Right atrium auricular region (tissue), 2 donors: Measurements from ENCODE around the gene SCYGR1. TPM values are rescaled to one million over a fixed set of nuclear protein-coding genes. Genes with fewer than 3 reads are reported as not detected.

Source experiments
- DNase-seq: peaks from one replicate; pipeline ENCODE4 v3.0.0-alpha.2; 2019; ENCODE audit warnings: low spot score
- H3K27ac ChIP-seq, 2 donors: fragments of 200-600 bp; sonication (generic); 1 replicate in 1 of 2; 2 replicates in 1 of 2; pipeline ENCODE4 v1.5.1; 2016 to 2019
- H3K27me3 ChIP-seq, 2 donors: fragments of 200-600 bp; sonication (generic); one replicate each; pipeline versions ENCODE4 v1.5.1 to v1.6.0; 2017 to 2019
- H3K36me3 ChIP-seq: fragments of 200-600 bp; sonication (generic); one replicate; pipeline ENCODE4 v1.5.1; 2016
- H3K4me1 ChIP-seq, 2 donors: fragments of 200-600 bp; sonication (generic); one replicate each; pipeline versions ENCODE4 v1.5.1 to v1.6.0; 2017 to 2019
- H3K4me3 ChIP-seq, 2 donors: fragments of 200-600 bp; sonication (generic); 1 replicate in 1 of 2; 2 replicates in 1 of 2; pipeline ENCODE4 v1.5.1; 2017 to 2019; ENCODE audit warnings: mild to moderate bottlenecking in 1 of 2, moderate library complexity in 1 of 2
- H3K9me3 ChIP-seq, 2 donors: fragments of 200-600 bp; sonication (generic); one replicate each; pipeline ENCODE4 v1.5.1; 2019
- total RNA-seq, 2 donors: library from RNA; depleted of rRNA; stranded (reverse); fragments of >200 nt; gene quantifications; one replicate each; pipeline ENCODE4 v1.1.0, GENCODE V29; 2016
- TF ChIP-seq, protein P1 (sequence below), 2 donors: fragments of 200-600 bp; sonication (generic); IDR thresholded peaks; one replicate each; pipeline ENCODE4 v1.5.1; 2019; ENCODE audit warnings: antibody characterized with exemption in 2 of 2

Gene SCYGR1
- total RNA-seq, 2 donors from 2014 or later, result not detected

DNA sequence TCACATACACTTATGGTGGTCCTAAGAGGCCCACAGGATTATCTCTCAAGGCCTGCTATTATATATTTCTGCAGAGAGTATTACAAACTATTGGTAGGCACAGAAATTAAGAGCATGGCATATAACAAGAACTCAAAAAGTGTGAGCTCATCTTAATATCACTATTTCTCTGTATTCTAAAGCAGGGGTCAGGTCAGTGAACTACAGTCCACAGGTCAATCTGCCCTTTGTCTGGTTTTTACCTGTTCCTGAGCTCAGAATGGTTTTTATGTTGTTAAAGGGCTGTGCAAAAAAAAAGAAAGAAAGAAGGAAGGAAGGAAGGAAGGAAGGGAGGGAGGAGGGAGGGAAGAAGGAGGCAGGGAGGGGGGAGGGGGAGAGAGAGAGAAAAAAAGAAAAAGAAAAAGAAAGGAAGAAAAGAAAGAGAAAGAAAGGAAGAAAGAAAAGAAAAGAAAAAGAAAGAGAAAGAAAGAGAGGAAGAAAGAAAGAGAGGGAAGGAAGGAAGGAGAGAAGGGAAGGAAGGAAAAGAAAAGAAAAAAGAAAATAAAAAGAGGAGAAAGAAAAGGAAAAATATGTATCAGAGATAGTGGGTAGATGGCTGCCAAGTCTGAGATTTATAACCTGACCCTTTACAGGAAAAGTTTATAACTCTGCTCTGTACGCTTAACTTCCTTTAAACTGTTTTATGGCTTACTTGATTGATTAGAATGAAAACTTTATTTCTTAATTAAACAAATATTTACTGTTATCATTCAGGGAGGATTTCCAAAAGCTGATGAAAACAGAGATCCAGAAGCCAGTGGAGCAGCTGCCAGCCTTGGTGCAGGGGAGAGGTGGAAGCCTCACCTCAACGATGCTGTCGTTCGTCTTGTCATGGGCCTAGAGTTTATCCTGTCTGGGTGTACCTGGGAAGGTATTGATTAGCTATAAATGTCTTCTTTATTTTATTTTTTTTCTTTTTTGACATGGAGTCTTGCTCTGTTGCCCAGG lies 11.2 kb upstream of the SCYGR1 start:
- no peaks in the 10 kb centered on the region for H3K36me3 ChIP-seq
- no peak for DNase-seq
- TF ChIP-seq, protein P1, sequence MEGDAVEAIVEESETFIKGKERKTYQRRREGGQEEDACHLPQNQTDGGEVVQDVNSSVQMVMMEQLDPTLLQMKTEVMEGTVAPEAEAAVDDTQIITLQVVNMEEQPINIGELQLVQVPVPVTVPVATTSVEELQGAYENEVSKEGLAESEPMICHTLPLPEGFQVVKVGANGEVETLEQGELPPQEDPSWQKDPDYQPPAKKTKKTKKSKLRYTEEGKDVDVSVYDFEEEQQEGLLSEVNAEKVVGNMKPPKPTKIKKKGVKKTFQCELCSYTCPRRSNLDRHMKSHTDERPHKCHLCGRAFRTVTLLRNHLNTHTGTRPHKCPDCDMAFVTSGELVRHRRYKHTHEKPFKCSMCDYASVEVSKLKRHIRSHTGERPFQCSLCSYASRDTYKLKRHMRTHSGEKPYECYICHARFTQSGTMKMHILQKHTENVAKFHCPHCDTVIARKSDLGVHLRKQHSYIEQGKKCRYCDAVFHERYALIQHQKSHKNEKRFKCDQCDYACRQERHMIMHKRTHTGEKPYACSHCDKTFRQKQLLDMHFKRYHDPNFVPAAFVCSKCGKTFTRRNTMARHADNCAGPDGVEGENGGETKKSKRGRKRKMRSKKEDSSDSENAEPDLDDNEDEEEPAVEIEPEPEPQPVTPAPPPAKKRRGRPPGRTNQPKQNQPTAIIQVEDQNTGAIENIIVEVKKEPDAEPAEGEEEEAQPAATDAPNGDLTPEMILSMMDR (IDR thresholded peaks at IDR 0.05), result no peak
- no peaks in the 10 kb centered on the region for H3K4me1 ChIP-seq
- no peaks in the 10 kb centered on the region for H3K27me3 ChIP-seq
- no peaks in the 10 kb centered on the region for H3K9me3 ChIP-seq
- no peak overlapping the region for H3K27ac ChIP-seq
- no peak overlapping the region for H3K4me3 ChIP-seq

DNA sequence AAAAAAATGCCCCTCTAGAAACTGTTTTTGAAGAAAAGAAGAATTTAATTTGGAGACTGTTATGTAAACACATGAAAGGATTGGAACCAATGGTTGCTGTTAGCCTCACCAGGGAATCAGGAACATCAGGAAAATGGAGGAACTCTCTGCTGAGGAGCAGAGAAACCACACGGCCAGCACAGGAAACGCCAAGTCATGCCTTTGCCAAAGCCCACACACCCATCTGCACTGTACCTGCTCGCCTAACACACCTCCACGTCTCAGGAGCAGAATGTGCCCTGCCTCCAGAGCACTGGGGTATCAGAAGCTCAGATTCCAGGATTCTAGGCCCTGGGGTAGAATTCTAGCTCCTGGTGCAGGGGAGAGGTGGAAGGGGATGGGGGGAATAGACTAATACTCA lies 9.8 kb upstream of the SCYGR1 start:
- DNase-seq, result no peak
- no peak overlapping the region for H3K4me3 ChIP-seq
- TF ChIP-seq, protein P1 (IDR thresholded peaks at IDR 0.05), result no peak
- H3K36me3 ChIP-seq, result no peaks in the 10 kb centered on the region
- H3K9me3 ChIP-seq, result no peaks in the 10 kb centered on the region
- no peaks in the 10 kb centered on the region for H3K4me1 ChIP-seq
- H3K27ac ChIP-seq, result no peak overlapping the region
- no peaks in the 10 kb centered on the region for H3K27me3 ChIP-seq

DNA sequence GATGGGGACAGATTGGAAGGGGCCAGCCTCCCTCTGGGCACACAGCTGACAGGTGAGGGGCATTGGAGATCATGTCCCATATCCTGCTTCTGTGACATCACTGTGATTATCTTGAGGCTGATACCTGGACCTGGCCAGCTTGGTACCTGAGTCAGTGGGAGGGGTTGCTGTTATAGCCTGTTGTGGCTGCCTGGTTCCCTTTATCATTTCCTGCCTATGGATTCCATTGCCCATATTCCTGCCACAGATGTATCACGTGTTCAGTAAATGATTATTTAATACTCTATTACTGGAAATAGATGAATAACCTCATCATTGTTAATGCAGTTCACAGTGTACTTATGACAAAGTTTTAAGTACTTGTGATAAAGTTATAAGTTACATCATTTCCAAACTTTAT lies 7.8 kb upstream of the SCYGR1 start:
- H3K9me3 ChIP-seq, result no peaks in the 10 kb centered on the region
- H3K27ac ChIP-seq, result no peak overlapping the region
- no peaks in the 10 kb centered on the region for H3K4me1 ChIP-seq
- no peaks in the 10 kb centered on the region for H3K36me3 ChIP-seq
- H3K4me3 ChIP-seq, result no peak overlapping the region
- TF ChIP-seq, protein P1 (IDR thresholded peaks at IDR 0.05), result no peak
- H3K27me3 ChIP-seq, result no peaks in the 10 kb centered on the region
- no peak for DNase-seq

DNA sequence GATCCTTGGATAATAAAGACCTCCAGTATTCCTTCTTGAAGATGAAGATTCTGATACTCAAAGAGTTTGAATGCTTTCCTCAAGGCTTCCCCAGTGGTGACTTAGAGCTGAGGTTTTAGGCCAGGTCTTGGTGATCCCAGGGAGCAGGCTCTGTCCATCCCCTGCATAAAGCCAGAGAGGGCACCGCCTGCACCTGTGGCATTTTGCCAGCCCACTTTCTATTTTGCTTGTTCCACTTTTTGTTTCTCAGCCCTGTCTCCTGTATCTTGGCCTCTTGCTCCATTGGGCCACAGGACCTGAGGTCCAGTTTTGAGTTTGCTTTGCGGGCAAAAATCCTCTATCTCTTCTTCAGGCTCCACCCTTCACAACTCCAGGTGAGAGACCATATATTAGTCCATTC lies 6.7 kb upstream of the SCYGR1 start:
- no peaks in the 10 kb centered on the region for H3K9me3 ChIP-seq
- H3K27ac ChIP-seq, result no peak overlapping the region
- DNase-seq, result peak; percentile 16
- H3K36me3 ChIP-seq, result no peaks in the 10 kb centered on the region
- no peaks in the 10 kb centered on the region for H3K4me1 ChIP-seq
- TF ChIP-seq, protein P1 (IDR thresholded peaks at IDR 0.05), result no peak
- H3K4me3 ChIP-seq, result no peak overlapping the region
- no peaks in the 10 kb centered on the region for H3K27me3 ChIP-seq

DNA sequence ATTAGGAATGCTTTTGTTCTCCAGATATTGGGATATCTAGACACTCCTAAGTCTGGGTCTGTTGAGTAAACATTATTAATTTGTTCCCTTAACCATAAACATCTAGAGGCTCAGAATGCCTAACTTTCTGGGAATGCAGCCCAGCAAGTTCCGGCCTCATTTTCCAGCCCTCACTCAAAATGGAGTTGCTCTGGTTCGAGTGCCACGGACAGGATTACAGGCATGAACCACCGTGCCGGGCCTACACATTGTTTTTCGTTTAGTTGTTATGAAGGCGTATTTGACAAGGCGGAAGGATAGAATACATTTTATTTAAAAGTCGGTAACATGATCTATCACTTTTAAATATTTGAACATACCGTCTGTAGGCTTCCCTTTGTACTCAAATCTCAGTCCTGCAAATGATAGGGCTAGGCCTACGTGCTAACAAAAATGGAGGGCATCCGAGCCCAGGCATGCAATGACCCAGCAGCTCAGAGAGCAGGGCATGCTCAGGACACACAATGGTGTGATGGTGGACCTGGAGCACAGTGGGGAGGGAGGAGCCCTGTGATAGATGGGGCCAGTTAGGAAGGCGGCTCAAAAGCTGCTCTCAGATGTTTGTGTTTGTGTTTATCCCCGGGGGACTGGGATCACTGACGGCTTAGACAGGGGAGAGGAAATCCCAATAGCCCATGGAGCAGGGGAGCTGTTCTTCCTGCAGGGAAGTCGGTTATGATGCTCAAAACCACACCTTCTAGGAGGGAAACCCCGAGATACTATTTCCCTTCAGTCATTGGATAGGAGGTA lies 2.9 kb upstream of the SCYGR1 start:
- TF ChIP-seq, protein P1 (IDR thresholded peaks at IDR 0.05), result no peak
- Histone ChIP-seq H3K27me3 (no peaks in the 10 kb centered on the region), H3K4me1 (no peaks in the 10 kb centered on the region), H3K4me3 (no peak overlapping the region), H3K27ac (no peak overlapping the region), H3K36me3 (no peaks in the 10 kb centered on the region), H3K9me3 (no peaks in the 10 kb centered on the region)
- DNase-seq, result peak; percentile 46
